Posterior cingulate gyrus (tissue), 11 donors: ENCODE measurements around the gene ECI1.

Experiments used
- DNase-seq, 10 donors: peaks; one replicate each; pipeline versions ENCODE4 v3.0.0 to v3.0.0-alpha.2; 2020 to 2021; ENCODE audit warnings: mixed read lengths in 3 of 10
- intact Hi-C: fragments of 100-400 bp; cut with DNase I; formaldehyde crosslinking; loops from one replicate; pipeline ENCODE4 v1.15.1; 2023

The ECI1 gene

DNA sequence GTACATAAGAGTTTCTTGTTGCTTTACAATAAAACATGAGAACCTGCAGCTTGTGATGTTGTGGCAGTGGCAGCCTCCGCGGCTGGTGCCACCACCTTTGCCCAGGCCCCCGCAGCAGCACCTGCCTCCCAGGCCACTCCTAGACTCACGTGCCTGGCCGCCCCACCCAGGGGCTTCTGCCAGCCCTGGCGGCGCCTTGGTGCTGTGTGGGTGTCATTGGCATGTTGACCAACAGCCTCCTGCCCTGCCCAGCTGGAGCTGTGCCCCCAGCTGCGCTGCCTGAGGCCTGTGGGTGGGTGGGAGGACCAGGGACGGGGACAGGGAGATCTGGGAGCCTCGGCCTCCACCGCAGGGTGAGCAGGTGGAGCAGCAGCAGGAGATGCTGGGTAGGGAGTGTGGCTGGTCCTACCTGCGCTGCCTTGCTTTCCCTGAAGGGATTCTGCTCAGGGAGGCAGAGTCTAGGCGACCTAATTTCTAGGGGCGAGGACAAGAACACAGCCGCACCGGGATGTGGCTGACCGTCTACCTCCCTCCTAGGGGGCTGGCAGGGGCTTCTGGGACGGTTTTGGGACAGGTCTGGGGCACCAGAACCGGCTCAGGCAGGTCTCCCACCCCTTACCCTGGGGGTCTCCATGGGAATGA, 15.6 kb downstream of the ECI1 start:
- no peak for DNase-seq
- intact Hi-C loops = no loop called here

DNA sequence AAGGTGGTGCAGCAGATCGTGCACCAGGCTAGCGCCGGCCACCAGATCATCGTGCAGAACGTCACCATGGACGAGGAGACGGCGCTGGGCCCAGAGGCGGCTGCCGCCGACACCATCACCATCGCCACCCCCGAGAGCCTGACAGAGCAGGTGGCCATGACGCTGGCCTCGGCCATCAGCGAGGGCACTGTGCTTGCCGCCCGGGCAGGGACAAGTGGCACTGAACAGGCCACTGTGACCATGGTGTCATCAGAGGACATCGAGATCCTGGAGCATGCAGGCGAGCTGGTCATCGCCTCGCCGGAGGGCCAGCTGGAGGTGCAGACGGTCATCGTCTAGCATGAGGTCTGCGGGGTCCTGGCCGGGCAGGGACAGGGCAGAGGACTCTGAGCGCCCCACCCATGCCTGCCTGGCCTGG, 16.1 kb downstream of the ECI1 start:
- intact Hi-C loops = no loop called here
- no peak for DNase-seq

DNA sequence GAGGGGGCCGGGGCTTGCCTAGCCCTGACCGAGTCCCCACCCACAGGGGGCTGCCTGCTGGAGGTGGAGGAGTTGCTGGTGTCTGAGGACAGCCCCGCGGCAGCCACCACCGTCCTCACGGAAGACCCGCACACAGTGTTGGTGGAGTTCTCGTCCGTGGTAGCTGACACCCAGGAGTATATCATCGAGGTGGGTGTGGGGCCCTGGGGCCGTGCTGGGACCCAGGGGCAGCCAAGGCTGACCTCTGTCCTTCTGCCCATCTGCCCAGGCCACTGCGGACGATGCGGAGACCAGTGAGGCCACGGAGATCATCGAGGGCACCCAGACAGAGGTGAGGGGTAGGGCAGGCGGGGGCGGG, 16.6 kb downstream of the ECI1 start:
- intact Hi-C loops = no loop called here
- DNase-seq = no peak

DNA sequence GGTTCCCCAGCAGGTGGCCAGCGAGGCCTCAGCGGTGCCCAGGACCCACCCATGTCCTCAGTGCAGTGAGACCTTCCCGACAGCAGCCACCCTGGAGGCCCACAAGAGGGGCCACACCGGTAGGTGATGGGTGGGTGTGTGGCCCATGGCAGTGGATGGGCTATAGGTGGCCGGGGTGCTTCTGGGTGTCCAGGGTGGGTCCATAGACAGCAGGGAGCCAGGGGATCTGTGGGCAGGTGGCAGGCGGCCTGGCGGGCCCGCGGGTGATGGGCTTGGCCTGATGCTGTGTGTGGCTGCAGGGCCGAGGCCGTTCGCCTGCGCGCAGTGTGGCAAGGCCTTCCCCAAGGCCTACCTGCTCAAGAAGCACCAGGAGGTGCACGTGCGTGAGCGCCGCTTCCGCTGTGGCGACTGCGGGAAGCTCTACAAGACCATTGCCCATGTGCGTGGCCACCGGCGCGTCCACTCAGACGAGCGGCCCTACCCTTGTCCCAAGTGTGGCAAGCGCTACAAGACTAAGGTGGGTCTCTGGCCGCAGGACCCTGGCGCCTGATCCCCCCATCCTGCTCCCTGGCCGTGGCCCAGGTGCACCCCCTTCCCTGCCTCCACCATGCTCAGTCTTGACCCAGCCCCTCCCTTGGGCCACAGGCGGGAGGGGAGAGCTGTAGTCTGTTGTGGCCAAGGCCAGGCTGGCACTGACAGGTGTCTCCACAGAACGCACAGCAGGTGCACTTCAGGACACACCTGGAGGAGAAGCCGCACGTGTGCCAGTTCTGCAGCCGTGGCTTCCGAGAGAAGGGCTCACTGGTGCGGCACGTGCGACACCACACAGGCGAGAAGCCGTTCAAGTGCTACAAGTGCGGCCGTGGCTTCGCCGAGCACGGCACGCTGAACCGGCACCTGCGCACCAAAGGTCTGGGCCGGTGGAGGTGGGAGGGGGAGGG, 17.2 kb downstream of the ECI1 start:
- DNase-seq = no peak
- intact Hi-C loops = no loop called here

DNA sequence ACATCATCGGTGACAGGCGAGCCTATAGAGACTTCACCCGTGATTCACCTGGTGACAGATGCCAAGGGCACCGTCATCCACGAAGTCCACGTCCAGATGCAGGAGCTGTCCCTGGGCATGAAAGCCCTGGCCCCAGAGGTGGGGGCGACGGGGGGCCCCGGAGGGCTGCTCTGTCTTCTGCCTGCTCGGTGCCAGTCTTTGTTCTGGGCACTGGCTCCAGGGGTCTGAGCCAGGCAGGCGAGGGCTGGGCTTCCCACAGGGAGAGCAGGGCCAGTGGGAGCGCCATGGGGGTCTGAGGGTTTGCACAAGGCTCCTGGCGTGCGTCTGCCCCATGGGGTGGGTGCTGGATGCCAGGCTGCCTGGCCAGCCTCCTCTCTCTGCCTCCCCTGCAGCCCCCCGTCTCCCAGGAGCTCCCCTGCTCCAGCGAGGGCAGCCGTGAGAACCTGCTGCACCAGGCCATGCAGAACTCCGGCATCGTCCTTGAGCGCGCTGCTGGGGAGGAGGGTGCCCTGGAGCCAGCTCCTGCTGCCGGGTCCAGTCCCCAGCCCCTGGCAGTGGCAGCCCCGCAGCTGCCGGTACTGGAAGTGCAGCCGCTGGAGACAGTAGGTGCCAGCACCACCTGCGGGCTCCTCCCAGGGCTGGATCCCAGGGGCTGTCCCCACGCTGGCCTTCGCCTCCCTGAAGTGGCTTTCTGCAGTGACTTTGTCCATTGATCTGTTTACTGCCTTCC, 18.2 kb downstream of the ECI1 start:
- intact Hi-C loops = no loop called here
- no peak for DNase-seq

DNA sequence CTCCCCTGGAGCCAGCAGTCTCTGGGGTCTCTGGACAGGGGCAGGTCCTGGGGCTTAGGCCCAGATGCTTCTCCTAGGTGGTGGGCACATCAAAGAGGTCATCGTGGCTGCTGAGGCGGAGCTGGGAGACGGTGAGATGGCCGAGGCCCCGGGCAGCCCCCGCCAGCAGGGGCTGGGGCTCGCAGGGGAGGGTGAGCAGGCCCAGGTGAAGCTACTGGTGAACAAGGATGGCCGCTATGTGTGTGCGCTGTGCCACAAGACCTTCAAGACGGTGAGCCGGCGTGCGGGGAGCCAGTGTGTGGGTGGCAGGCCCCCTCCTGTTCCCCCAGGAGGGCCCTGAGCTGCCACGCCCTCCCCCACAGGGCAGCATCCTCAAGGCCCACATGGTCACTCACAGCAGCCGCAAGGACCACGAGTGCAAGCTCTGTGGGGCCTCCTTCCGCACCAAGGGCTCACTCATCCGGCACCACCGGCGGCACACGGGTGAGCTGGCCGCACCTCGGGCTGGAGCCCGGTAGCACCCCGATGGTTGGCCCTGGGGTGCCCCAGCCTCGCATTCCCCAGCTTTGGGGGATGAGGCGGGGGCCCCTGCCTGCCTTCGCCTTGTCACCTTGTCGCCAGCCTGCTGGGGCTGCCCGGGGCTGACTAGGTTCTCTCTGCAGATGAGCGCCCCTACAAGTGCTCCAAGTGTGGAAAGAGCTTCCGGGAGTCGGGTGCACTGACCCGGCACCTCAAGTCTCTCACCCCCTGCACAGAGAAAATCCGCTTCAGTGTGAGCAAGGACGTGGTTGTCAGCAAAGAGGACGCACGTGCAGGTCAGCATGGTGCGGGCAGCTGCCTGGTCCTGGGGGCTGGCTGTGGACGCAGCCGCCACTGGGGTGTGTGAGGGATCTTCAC, 19.0 kb downstream of the ECI1 start:
- intact Hi-C loops = no loop called here
- no peak for DNase-seq

DNA sequence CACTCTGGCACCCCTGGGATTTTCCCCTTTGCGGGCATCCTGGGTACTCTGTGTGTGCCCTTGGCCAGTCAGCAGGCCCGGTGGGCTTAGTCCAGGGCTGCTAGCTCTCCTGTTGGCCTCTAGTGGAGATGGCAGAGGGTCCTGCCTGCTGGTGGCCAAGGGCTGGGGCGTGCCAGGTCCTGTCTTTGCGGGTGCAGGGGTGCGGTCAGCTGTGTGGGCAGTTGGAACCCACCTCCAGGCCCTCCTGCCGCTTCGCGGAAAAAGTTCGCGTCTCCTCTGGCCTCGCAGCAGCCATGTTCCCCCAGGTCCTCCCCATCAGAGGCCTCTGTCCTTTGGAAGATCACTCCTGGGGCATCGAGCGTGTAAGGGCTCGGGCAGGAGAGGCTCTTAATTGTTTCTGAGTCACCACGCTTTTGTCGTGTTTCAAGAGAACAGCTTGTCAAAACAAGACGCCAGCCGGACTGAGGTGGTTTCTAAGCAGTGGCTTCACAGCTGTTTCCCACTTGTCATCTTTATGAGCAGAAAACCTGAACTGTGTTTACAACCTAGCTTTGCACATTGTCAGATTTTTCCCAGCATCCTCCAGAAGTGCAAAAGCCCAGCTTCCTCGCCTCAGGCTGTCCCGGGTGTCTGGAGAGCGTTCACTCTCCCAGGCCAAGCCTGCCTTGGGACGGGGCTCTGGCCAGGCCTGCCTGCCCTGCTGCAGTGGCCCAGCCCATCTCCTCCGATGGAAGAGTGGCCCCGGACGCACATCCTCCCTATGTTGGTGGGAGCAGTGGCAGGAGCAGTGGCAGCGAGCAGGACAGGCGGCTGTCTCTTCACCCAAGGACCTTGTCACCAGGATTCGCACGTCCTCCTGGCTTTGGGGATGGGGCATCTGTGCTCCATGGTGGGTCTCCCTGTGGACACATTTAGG, 20.1 kb downstream of the ECI1 start:
- no peak for DNase-seq
- intact Hi-C loops = no loop called here

DNA sequence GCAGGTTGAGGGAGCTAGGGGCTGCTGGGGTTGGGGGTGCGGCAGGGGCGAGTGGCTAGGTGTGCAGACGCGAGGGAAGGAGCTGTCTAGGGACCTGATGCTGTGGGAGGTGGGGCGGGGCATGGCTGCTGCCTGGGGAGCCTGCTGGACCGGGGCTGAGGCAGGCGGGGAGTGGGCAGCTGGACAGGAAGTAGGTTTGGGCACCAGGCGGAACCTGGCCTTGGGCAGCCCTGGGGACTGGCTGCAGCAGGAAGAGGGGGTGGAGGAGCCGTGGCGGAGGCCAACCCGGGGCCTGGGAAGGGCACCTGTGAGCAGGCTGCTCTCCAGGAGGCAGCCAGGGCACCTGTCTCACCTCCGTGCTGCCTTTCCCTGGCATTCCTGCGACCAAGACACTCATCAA, 21.0 kb downstream of the ECI1 start:
- no peak for DNase-seq
- intact Hi-C loops = no loop called here

DNA sequence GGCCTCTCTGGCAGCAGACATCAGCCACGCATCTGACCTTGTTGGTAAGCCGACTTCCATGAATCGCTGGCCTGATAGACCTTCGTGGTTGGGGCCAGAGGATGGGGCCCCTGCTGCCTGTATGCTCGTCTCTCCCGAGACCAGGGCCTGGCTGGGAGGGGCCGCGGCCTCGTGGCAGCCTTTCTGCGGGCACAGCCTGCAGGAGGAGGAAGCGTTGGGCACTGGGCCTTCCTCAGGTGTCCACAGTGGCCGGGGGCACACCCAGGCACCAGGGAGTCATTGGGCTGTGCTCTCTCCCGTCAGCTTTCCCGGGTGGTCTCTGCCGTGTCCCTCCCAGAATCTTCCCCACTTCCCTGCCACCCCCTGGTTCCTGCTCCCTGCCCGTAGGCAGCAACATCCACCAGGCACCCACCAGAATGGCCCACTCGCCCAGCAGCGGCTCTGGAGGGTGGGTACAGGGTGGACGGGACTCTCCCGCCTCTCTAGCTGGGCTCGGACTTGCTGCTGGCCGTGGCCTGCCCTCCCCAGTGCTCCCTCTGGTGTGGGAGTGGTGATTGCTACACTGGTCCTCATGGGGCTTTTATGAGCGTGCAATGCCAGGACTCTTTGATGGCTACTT, 21.6 kb downstream of the ECI1 start:
- no peak for DNase-seq
- intact Hi-C loops = no loop called here

DNA sequence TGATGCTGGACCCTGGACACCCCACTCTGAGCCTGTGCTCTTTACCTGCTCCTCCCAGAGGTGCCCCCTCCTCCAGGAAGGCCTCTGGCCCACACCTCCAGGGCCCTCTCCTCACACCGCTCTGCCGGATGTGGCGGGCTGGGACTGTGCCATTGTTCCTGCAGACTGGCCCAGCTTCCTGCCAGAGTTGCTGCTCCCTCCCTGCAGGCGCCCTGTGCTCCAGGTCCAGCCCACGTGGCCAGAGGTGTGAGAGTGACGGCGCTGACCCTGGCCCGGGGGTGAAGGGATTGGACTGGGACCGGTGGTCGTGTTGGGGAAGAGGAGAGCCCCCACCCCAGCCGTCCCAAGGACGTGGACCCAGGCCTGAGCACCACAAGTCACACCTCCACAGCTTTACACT, 22.3 kb downstream of the ECI1 start:
- intact Hi-C loops = no loop called here
- no peak for DNase-seq

DNA sequence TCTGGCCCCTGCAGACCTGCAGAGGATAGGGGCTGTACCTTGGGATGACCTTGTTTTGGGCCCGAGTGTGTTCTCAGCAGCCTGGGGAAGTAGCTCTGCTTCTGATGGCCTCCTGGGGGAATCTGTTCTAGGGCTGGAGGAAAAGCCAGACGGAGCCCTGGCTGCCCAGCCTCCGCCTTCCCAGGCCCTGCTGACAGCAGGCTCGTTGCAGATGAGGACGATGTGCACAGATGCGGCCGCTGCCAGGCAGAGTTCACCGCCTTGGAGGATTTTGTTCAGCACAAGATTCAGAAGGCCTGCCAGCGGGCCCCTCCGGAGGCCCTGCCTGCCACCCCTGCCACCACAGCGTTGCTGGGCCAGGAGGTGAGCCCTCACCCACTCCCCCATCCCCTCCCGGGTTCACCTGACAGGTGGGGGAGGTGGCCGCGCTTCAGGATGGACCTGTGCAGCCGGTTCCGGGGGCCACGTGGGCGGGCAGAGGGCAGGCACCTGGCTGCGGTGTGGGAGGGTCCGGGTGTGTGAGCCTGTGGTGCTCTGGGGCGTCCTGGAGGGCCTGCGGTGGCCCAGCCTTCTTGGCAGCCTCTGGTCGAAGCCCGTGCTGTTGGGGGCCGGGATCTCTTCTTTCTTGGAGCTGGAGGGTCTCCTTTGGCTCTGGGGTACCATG, 23.1 kb downstream of the ECI1 start:
- no peak for DNase-seq
- intact Hi-C loops = no loop called here

DNA sequence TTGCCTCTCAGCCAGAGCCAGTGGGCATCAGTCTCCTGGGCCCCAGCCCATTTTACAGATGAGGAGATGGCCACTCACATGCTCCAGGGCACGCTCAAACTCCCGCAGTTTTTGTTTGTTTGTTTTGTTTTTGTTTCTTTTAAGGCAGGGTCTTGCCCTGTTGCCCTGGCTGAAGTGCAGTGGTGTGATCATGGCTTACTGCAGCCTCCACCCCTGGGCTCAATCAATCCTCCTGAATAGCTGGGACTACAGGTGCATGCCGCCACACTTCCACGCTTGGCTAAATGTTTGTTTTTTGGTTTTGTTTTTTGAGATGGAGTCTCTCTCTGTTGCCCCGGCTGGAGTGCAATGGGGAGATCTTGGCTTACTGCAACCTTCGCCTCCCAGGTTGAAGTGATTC, 24.5 kb downstream of the ECI1 start:
- intact Hi-C loops = no loop called here
- no peak for DNase-seq

DNA sequence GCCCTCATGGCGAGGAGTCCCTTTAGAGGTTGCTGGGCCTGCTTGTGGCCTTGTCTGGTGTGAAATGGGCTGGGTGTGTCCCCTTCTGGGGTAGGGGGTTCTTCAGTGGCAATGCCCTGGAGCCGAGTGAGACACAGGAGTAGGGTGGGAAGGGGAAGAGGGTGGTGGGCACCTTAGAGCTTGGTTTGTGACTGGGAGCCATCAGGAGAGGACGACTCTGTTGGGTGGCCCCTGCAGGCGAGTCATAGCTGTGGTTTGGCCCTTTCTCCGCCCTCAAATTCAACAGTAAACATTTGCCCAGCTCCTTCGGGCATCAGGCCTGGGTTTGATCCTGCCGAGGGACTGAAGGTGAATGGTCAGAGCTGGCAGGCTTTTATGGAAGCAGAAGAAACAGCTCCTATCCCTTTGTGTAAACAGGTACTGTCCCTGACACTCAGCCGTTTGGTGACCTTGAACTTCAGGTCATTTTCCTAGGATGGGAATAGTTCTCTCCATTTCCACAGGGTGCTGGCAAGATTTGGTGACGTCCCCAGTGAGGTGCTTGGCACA, 25.1 kb downstream of the ECI1 start:
- no peak for DNase-seq
- intact Hi-C loops = no loop called here

DNA sequence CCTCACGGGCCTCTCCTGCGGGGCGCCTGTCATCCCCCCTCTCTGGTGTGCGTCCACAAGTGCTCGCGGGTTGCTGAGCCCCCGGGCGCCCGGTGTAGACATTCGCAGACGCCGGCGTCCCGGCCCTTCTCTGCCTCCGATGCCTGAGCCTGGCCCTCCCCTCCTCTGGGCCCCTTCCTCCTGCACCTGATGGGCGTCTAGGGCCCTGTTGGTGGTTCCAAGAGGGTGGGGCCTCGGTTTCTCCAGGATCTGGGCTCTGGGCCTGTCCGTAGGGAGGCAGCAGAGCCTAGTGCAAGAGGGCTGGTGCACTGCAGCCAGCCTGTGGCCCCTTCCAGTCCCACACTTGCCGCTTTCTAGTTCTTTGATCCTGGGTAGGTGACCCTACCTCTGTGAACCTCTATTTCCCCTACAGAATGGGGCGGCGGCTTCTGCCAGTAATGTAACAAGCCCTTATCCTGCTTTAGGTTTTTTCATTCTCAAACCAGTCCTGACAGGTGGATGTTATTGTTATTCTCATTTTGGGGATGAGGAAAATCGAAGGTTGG, 27.4 kb downstream of the ECI1 start:
- no peak for DNase-seq
- intact Hi-C loops = loop anchor here (1.0 kb wide), 1 partner anchor 9 kb away; no protein-coding TSS in a partner anchor

DNA sequence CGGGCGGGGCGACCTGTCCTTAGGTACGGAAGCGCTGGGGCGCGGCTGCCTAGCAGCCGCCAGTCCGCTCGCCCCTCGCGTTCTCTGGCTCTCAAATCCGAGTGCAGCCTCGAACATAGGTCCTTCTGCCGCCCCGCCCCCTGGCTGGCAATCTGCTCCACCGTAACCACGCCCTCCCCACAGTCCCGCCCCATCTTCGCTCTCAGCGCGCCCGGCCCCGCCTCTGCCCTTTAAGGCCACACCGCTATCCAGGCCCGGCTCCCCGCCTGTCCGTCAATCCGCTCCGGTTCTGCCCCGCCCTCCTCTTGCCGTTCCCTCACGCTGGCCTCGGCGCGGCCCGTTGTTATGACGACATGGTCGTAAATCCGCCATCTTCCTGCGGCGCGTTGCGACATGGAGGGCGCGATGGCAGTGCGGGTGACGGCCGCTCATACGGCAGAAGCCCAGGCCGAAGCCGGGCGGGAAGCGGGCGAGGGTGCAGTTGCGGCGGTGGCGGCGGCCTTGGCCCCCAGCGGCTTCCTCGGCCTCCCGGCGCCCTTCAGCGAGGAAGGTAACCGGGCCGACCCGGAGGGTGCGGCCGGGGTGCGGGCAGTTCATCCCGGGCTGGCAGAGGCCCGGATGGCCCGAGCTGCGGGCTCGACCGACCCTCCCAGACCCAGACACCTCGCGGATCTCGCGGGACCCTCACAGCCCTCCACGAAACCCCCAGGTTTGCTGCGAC, 28.0 kb downstream of the ECI1 start, which contains the start of gene E4F1:
Gene E4F1 (plus strand): TSS at position 371 of the 721 bp plus-strand sequence. CDS start 23 bp downstream, at position 394.
- intact Hi-C loops = loop anchor here (1.0 kb wide), 1 partner anchor 8 kb away; no protein-coding TSS in a partner anchor

DNA sequence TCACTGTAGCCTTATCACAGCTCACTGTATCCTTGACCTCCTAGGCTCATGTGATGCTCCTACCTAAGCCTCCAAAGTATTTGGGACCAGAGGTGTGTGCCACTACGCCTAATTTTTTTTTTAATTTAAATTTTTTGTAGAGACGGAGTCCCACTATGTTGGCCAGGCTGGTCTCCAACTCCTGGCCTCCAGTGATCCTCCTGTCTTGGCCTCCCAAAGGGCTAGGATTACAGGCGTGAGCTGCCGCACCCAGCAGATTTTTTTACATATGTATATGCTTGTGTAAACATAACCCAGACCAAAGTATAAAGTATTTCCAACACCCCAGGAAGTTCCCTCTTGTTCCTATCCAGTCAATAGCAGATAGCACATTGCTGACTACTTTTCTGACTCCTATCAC, 35.1 kb downstream of the ECI1 start:
- DNase-seq = no peak
- intact Hi-C loops = no loop called here

More for the DNA sequence above, 28.0 kb downstream of the ECI1 start, which contains the start of gene E4F1:
- DNase-seq = peak; percentile 98 to 100 (median 99)

DNA sequence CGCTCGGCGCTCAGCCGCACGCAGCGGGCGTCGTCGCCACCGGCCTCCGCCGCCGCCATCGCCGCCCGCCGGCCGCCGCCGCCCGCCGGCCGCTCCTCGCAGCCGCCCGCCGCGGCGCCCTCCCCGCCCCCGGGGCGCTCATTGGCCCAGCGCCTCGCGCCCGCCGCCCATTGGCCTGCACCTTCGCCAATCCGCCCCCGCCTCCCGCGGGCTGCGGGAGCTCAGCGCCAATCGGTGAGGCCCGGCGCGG, 36.7 kb downstream of the ECI1 start, which contains the start of gene PGP:
Gene PGP (minus strand): TSS at position 122 of the 250 bp plus-strand sequence. CDS start 63 bp downstream, at position 59.
- DNase-seq = no peak
- intact Hi-C loops = no loop called here
